Upper lobe of left lung (tissue), 6 donors: ENCODE results near the gene DDX24. TPM values are rescaled to one million over a fixed set of nuclear protein-coding genes. Genes with fewer than 3 reads are reported as not detected.

Experiments
- ATAC-seq, 2 donors: fragments of 200-7000 bp; cut with Tn5 transposase; one replicate each; pipeline ENCODE4 v1.9.1; 2022; ENCODE audit warnings: mild to moderate bottlenecking in 2 of 2, moderate library complexity in 2 of 2; ENCODE audit not compliant: low FRiP score in 2 of 2
- DNase-seq, 2 donors: peaks; one replicate each; pipeline ENCODE4 v3.0.0-alpha.2; 2019 to 2020
- H3K27ac ChIP-seq, 4 donors: fragments of 200-600 bp; sonication (generic); one replicate each; pipeline ENCODE4 v1.5.1; 2016 to 2019
- H3K27me3 ChIP-seq, 4 donors: fragments of 200-600 bp; sonication (generic); one replicate each; pipeline ENCODE4 v1.5.1; 2017 to 2019
- H3K36me3 ChIP-seq, 4 donors: fragments of 200-600 bp; sonication (generic); one replicate each; pipeline ENCODE4 v1.5.1; 2016 to 2019
- H3K4me1 ChIP-seq, 4 donors: fragments of 200-600 bp; sonication (generic); one replicate each; pipeline ENCODE4 v1.5.1; 2018 to 2019
- H3K4me3 ChIP-seq, 4 donors: fragments of 200-600 bp; sonication (generic); one replicate each; pipeline ENCODE4 v1.5.1; 2017 to 2019; ENCODE audit warnings: mild to moderate bottlenecking in 2 of 4, moderate library complexity in 1 of 4
- H3K9me3 ChIP-seq, 4 donors: fragments of 200-600 bp; sonication (generic); one replicate each; pipeline ENCODE4 v1.5.1; 2018 to 2019
- CTCF ChIP-seq, 6 experiments: fragments of 450-650 bp in 4 of 6; fragments of 200-600 bp in 2 of 6; sonication (generic) in 2 of 6; IDR thresholded peaks; one replicate each; pipeline ENCODE4 v1.5.1; 2016 to 2019; ENCODE audit warnings: antibody characterized with exemption in 6 of 6
- EP300 ChIP-seq, 4 donors: sonication (generic); formaldehyde crosslinking; IDR thresholded peaks; one replicate each; pipeline ENCODE4 v1.5.1; 2017; ENCODE audit warnings: antibody characterized with exemption in 4 of 4, control low read depth in 2 of 4
- POLR2A ChIP-seq, 4 donors: fragments of 450-650 bp; IDR thresholded peaks; one replicate each; pipeline ENCODE4 v1.5.1; 2016 to 2017; ENCODE audit warnings: antibody characterized with exemption in 4 of 4, mild to moderate bottlenecking in 2 of 4
- POLR2AphosphoS5 ChIP-seq, 2 donors: sonication (generic); formaldehyde crosslinking; IDR thresholded peaks; one replicate each; pipeline ENCODE4 v1.5.1; 2017; ENCODE audit warnings: antibody characterized with exemption in 2 of 2
- WGBS, 2 donors: methylation state at CpG; one replicate each; pipeline ENCODE4 v1.1.5; 2017 to 2018; 5-methylcytosine and 5-hydroxymethylcytosine counted together
- total RNA-seq, 6 donors: library from RNA; depleted of rRNA in 4 of 6; stranded (reverse); fragments of >200 nt in 4 of 6; gene quantifications; one replicate each; pipeline versions ENCODE4 v1.1.0 to v1.2.1, GENCODE V29; 2016 to 2021
- donor health status: DM: no; HTN: no; CAD: no; lungs with moderate emphysema.
- donor health status: DM: no; HTN: yes; CAD: no; lungs with severe emphysema.

Gene DDX24
- total RNA-seq, 6 donors from 2014 or later = 124 to 189 (median 154) TPM

GRCh38 chr14:94098326-94098992, 17.5 kb upstream of the DDX24 start:
- ATAC-seq (peak in 1 of 2 donors; percentile 47), DNase-seq (no peak)
- no peaks in the 10 kb centered on the region for H3K4me1 ChIP-seq
- WGBS, 2 donors = 65 to 68% methylated on average over 10 of the region's 10 CpGs
- no peak for TF ChIP-seq POLR2AphosphoS5 (IDR thresholded peaks at IDR 0.05)
- no peak for TF ChIP-seq CTCF (IDR thresholded peaks at IDR 0.05)
- TF ChIP-seq EP300 (IDR thresholded peaks at IDR 0.05) = no peak
- TF ChIP-seq POLR2A (IDR thresholded peaks at IDR 0.05) = no peak
- no peak overlapping the region for H3K4me3 ChIP-seq
- no peaks in the 10 kb centered on the region for H3K27me3 ChIP-seq
- no peaks in the 10 kb centered on the region for H3K9me3 ChIP-seq
- H3K36me3 ChIP-seq = peaks cover 0 to 10% (median 0%) of the 10 kb centered on the region in 4 donors
- no peak overlapping the region for H3K27ac ChIP-seq

- no peaks in the 10 kb centered on the region for H3K27me3 ChIP-seq
- no peaks in the 10 kb centered on the region for H3K4me1 ChIP-seq
- ATAC-seq = no peak
- DNase-seq = no peak
- TF ChIP-seq POLR2AphosphoS5 (IDR thresholded peaks at IDR 0.05) (no peak), CTCF (IDR thresholded peaks at IDR 0.05) (no peak), EP300 (IDR thresholded peaks at IDR 0.05) (no peak), POLR2A (IDR thresholded peaks at IDR 0.05) (no peak)
- H3K9me3 ChIP-seq = no peaks in the 10 kb centered on the region
- H3K4me3 ChIP-seq = no peak overlapping the region
- WGBS, 2 donors = 89 to 91% methylated on average over 4 of the region's 4 CpGs
- H3K27ac ChIP-seq = no peak overlapping the region
- peaks cover 0 to 10% (median 0%) of the 10 kb centered on the region in 4 donors for H3K36me3 ChIP-seq
These were observed 16.1 kb upstream of the DDX24 start for GRCh38 chr14:94097091-94097490.

- TF ChIP-seq CTCF (IDR thresholded peaks at IDR 0.05) = no peak
- TF ChIP-seq POLR2AphosphoS5 (IDR thresholded peaks at IDR 0.05) = no peak
- TF ChIP-seq POLR2A (IDR thresholded peaks at IDR 0.05) = no peak
- TF ChIP-seq EP300 (IDR thresholded peaks at IDR 0.05) = no peak
- 88 to 100% methylated on average over 2 of the region's 2 CpGs for WGBS, 2 donors
- H3K36me3 ChIP-seq = peaks cover 0 to 10% (median 0%) of the 10 kb centered on the region in 4 donors
- DNase-seq (no peak), ATAC-seq (no peak)
- no peak overlapping the region for H3K4me3 ChIP-seq
- H3K27me3 ChIP-seq = no peaks in the 10 kb centered on the region
- no peaks in the 10 kb centered on the region for H3K4me1 ChIP-seq
- H3K27ac ChIP-seq = no peak overlapping the region
- no peaks in the 10 kb centered on the region for H3K9me3 ChIP-seq
These were observed 12.4 kb upstream of the DDX24 start for GRCh38 chr14:94093418-94093817.

- H3K4me3 ChIP-seq = no peak overlapping the region
- no peaks in the 10 kb centered on the region for H3K27me3 ChIP-seq
- 95 to 98% methylated on average over 4 of the region's 4 CpGs for WGBS, 2 donors
- H3K36me3 ChIP-seq = no peaks in the 10 kb centered on the region
- ATAC-seq = no peak
- no peak overlapping the region for H3K27ac ChIP-seq
- H3K9me3 ChIP-seq = no peaks in the 10 kb centered on the region
- DNase-seq = no peak
- TF ChIP-seq EP300 (IDR thresholded peaks at IDR 0.05) (no peak), POLR2AphosphoS5 (IDR thresholded peaks at IDR 0.05) (no peak), POLR2A (IDR thresholded peaks at IDR 0.05) (no peak), CTCF (IDR thresholded peaks at IDR 0.05) (no peak)
- no peaks in the 10 kb centered on the region for H3K4me1 ChIP-seq
These were observed 8.5 kb upstream of the DDX24 start for GRCh38 chr14:94089479-94089878.

- 94 to 96% methylated on average over 5 of the region's 5 CpGs for WGBS, 2 donors
- no peak for TF ChIP-seq EP300 (IDR thresholded peaks at IDR 0.05)
- TF ChIP-seq POLR2AphosphoS5 (IDR thresholded peaks at IDR 0.05) = no peak
- TF ChIP-seq POLR2A (IDR thresholded peaks at IDR 0.05) = no peak
- TF ChIP-seq CTCF (IDR thresholded peaks at IDR 0.05) = no peak
These were observed 7.5 kb upstream of the DDX24 start for GRCh38 chr14:94088516-94088915.

More at GRCh38 chr14:94088516-94088915, 7.5 kb upstream of the DDX24 start:
- no peaks in the 10 kb centered on the region for H3K9me3 ChIP-seq
- H3K4me3 ChIP-seq = no peak overlapping the region
- H3K27ac ChIP-seq = no peak overlapping the region
- no peaks in the 10 kb centered on the region for H3K4me1 ChIP-seq
- no peaks in the 10 kb centered on the region for H3K27me3 ChIP-seq
- H3K36me3 ChIP-seq = no peaks in the 10 kb centered on the region
- DNase-seq = no peak
- no peak for ATAC-seq
